Caco-2 (cell line): ENCODE results near the gene RABGAP1L. TPM values are rescaled to one million over a fixed set of nuclear protein-coding genes. Genes with fewer than 3 reads are reported as not detected.
"Not testable (repeated sequence)": the region's sequence is repeated elsewhere in the genome, so short reads cannot be mapped to it uniquely, and the experiment has no call there.

Experiments used
- BruUV-seq: library from RNA; stranded (reverse); fragments of 400-500 nt; replicated peaks from 2 replicates; lab custom pipeline; 2021; lab: Mats Ljungman, UMichigan
- CTCF ChIA-PET: fragments of 300-600 bp; sonication (Branson Sonifier 250); formaldehyde crosslinking; loops from one replicate; lab custom pipeline; 2022; ENCODE audit warnings: antibody characterized with exemption; lab: Charles Lee
- POLR2A ChIA-PET: fragments of 300-600 bp; sonication (Branson Sonifier 250); formaldehyde crosslinking; loops from one replicate; lab custom pipeline; 2022; ENCODE audit warnings: antibody characterized with exemption; lab: Charles Lee
- DNase-seq, 2 experiments: peaks; one replicate each; pipeline versions ENCODE4 v3.0.0 to v3.0.0-alpha.2; 2020 to 2022
- H3K27me3 ChIP-seq: replicated peaks from 2 replicates; pipeline ENCODE4 v1.6.0; 2011; ENCODE audit warnings: low read length; ENCODE audit not compliant: control insufficient read depth, insufficient read depth
- H3K36me3 ChIP-seq: 2 replicates; pipeline ENCODE4 v1.5.1; 2011; ENCODE audit warnings: low read length; ENCODE audit not compliant: control insufficient read depth, insufficient read depth
- H3K4me1 ChIP-seq: fragments of 250-450 bp; sonication (Bioruptor Pico); 2 replicates; pipeline ENCODE4 v1.5.1; 2020; ENCODE audit warnings: mild to moderate bottlenecking
- H3K4me3 ChIP-seq: 2 replicates; pipeline ENCODE4 v1.5.1; 2011; ENCODE audit warnings: low read depth, mild to moderate bottlenecking, control low read depth, low read length
- H3K9me3 ChIP-seq: fragments of 250-450 bp; sonication (Bioruptor Pico); 2 replicates; pipeline ENCODE4 v1.5.1; 2020; ENCODE audit warnings: mild to moderate bottlenecking, moderate library complexity
- H3K27ac Mint-ChIP-seq: one replicate; pipeline ENCODE4 v1.8.0; 2022; ENCODE audit warnings: mixed read lengths; ENCODE audit not compliant: unreplicated experiment
- H3K27me3 Mint-ChIP-seq: one replicate; pipeline ENCODE4 v1.8.0; 2022; ENCODE audit warnings: mixed read lengths; ENCODE audit not compliant: insufficient read depth, unreplicated experiment
- H3K36me3 Mint-ChIP-seq: one replicate; pipeline ENCODE4 v1.8.0; 2022; ENCODE audit warnings: mild to moderate bottlenecking, mixed read lengths; ENCODE audit not compliant: insufficient read depth, unreplicated experiment
- H3K4me1 Mint-ChIP-seq: one replicate; pipeline ENCODE4 v1.8.0; 2022; ENCODE audit warnings: low read depth, mixed read lengths; ENCODE audit not compliant: unreplicated experiment
- H3K4me3 Mint-ChIP-seq: one replicate; pipeline ENCODE4 v1.8.0; 2022; ENCODE audit warnings: mild to moderate bottlenecking, moderate library complexity, mixed read lengths; ENCODE audit not compliant: unreplicated experiment
- H3K9me3 Mint-ChIP-seq: one replicate; pipeline ENCODE4 v1.8.0; 2022; ENCODE audit warnings: mixed read lengths; ENCODE audit not compliant: unreplicated experiment
- CTCF ChIP-seq, 2 experiments: fragments of 200-600 bp in 1 of 2; IDR thresholded peaks; 1 replicate in 1 of 2; 2 replicates in 1 of 2; pipeline versions ENCODE4 v1.5.1 to v1.8.0; 2011 to 2022; ENCODE audit warnings: antibody characterized with exemption in 1 of 2, control low read depth in 1 of 2, inconsistent platforms in 1 of 2, low read depth in 1 of 2, low read length in 1 of 2, mild to moderate bottlenecking in 1 of 2, moderate library complexity in 1 of 2; ENCODE audit not compliant: insufficient read depth in 1 of 2, severe bottlenecking in 1 of 2, unreplicated experiment in 1 of 2
- intact Hi-C: fragments of 100-400 bp; cut with micrococcal nuclease; formaldehyde crosslinking; loops from one replicate; pipeline ENCODE4 v1.10.0; 2022; ENCODE audit not compliant: unreplicated experiment
- total RNA-seq: library from RNA; stranded (reverse); gene quantifications from 2 replicates; pipeline ENCODE4 v1.2.3, GENCODE V29; 2022

The RABGAP1L gene
- total RNA-seq, 1 experiment from 2014 or later = 20.3 TPM

- BruUV-seq = no TSS peak
- peak; percentile 98 to 99 for DNase-seq
- intact Hi-C loops = loop anchor here (1.0 kb wide), 1 partner anchor 24 kb away; the partner anchor contains the start of gene CACYBP
Measured at GRCh38 chr1:175023043-175023921, 864.0 kb downstream of the RABGAP1L start, which contains the start of gene MRPS14. TSS of gene MRPS14 (minus strand) at chr1:175023425. CDS start at chr1:175023408, 17 bp downstream.

GRCh38 chr1:175023922-175024242 is 864.6 kb downstream of the RABGAP1L start:
- not testable (repeated sequence) for H3K9me3 ChIP-seq, H3K36me3 Mint-ChIP-seq, H3K27me3 ChIP-seq, H3K9me3 Mint-ChIP-seq, H3K27me3 Mint-ChIP-seq, H3K36me3 ChIP-seq, DNase-seq, H3K4me1 ChIP-seq
- peak overlapping the region; percentile 88 for H3K4me3 Mint-ChIP-seq
- BruUV-seq = TSS peak; percentile 98
- ChIA-PET POLR2A (interaction anchor here (0.6 to 2.0 kb wide), 5 partner anchors 11 to 101 kb away, joined by 3 to 37 read pairs (median 6); partner anchors contain the start of gene CACYBP), CTCF (interaction anchor here (0.9 to 2.4 kb wide), 2 partner anchors 23 to 101 kb away, joined by 6 to 15 read pairs; no protein-coding TSS in a partner anchor)
- H3K4me1 Mint-ChIP-seq = peaks cover 18% of the 10 kb centered on the region
- intact Hi-C loops = loop anchor here (1.0 kb wide), 1 partner anchor 25 kb away; the partner anchor contains the start of gene CACYBP
- H3K27ac Mint-ChIP-seq = peak overlapping the region; percentile 75
- peak overlapping the region; percentile 66 for H3K4me3 ChIP-seq

More at GRCh38 chr1:175023043-175023921, 864.0 kb downstream of the RABGAP1L start, which contains the start of gene MRPS14:
- Mint-ChIP-seq H3K4me3 (peak within 1 kb of the TSS; percentile 88), H3K27me3 (no peaks in the 10 kb centered on the region), H3K9me3 (no peaks in the 10 kb centered on the region), H3K4me1 (peaks cover 18% of the 10 kb centered on the region), H3K36me3 (peaks cover 12% of the 10 kb centered on the region), H3K27ac (peak within 1 kb of the TSS; percentile 75)
- Histone ChIP-seq H3K36me3 (peaks cover 1% of the 10 kb centered on the region; the same call in 1 of the 2 replicates), H3K9me3 (no peaks in the 10 kb centered on the region), H3K4me1 (no peaks in the 10 kb centered on the region), H3K4me3 (peak within 1 kb of the TSS; percentile 66), H3K27me3 (no peaks in the 10 kb centered on the region)
- TF ChIP-seq CTCF (IDR thresholded peaks at IDR 0.05; ENCODE audit: insufficient read depth in 1 of 2, low read depth in 1 of 2, low read length in 1 of 2, severe bottlenecking in 1 of 2, unreplicated experiment in 1 of 2) = no peak
- POLR2A ChIA-PET = interaction anchor here (0.5 to 2.0 kb wide), 6 partner anchors 11 to 276 kb away, joined by 3 to 37 read pairs (median 5); partner anchors contain the start of gene CACYBP
- CTCF ChIA-PET = interaction anchor here (0.6 to 2.4 kb wide), 5 partner anchors 10 to 129 kb away, joined by 3 to 15 read pairs (median 5); no protein-coding TSS in a partner anchor

- TF ChIP-seq CTCF (IDR thresholded peaks at IDR 0.05; ENCODE audit: insufficient read depth in 1 of 2, low read depth in 1 of 2, low read length in 1 of 2, severe bottlenecking in 1 of 2, unreplicated experiment in 1 of 2) = no peak
- Histone ChIP-seq H3K27me3 (no peaks in the 10 kb centered on the region), H3K9me3 (no peaks in the 10 kb centered on the region), H3K4me1 (0 out of 2 replicates have a peak, but pooled peaks cover 6% of the 10 kb centered on the region), H3K4me3 (no peak overlapping the region), H3K36me3 (no peaks in the 10 kb centered on the region)
- no peak for DNase-seq
- BruUV-seq = no TSS peak
- intact Hi-C loops = no loop called here
- Mint-ChIP-seq H3K4me1 (peaks cover 24% of the 10 kb centered on the region), H3K36me3 (peaks cover 8% of the 10 kb centered on the region), H3K27ac (no peak overlapping the region), H3K27me3 (no peaks in the 10 kb centered on the region), H3K4me3 (peak overlapping the region; percentile 42), H3K9me3 (no peaks in the 10 kb centered on the region)
- ChIA-PET POLR2A (no interaction called here), CTCF (no interaction called here)
Measured at GRCh38 chr1:175024773-175025172, 865.5 kb downstream of the RABGAP1L start.
